Measurements from ENCODE around the gene XIAP. TPM values are rescaled to one million over a fixed set of nuclear protein-coding genes. Genes with fewer than 3 reads are reported as not detected.

Gene XIAP
- total RNA-seq, result 50.8 and 61.5 TPM in 2 replicates

GRCh38 chrX:123859846-123860838, at the start of gene XIAP:
XIAP (plus strand) TSS chrX:123860053; CDS start chrX:123885663, 25,610 bp downstream.

GRCh38 chrX:123961268-123962005, 101.6 kb downstream of the XIAP start, which contains the start of gene STAG2:
STAG2 (plus strand) TSS chrX:123961706; CDS start chrX:124022628, 60,922 bp downstream.

Other genes starting within 250 kb of the XIAP start
- gene THOC2, start 127.0 kb upstream of the XIAP start, total RNA-seq, result 80.8 and 106 TPM in 2 replicates
- 68.0 and 75.6 TPM in 2 replicates for gene STAG2, start 101.7 kb downstream of the XIAP start, total RNA-seq